ENCODE results near the gene ASPRV1. TPM values are rescaled to one million over a fixed set of nuclear protein-coding genes. Genes with fewer than 3 reads are reported as not detected.

ASPRV1 gene
- 0.22 and 0.26 TPM in 2 replicates for total RNA-seq

GRCh38 chr2:69961496-69961895 lies at the start of gene ASPRV1:
Gene ASPRV1 (minus strand): TSS chr2:69961631. CDS start chr2:69961436, 195 bp downstream.

GRCh38 chr2:69914950-69915945 lies 46.2 kb downstream of the ASPRV1 start, which contains the start of gene MXD1:
Gene MXD1 (plus strand): TSS chr2:69915109. CDS start chr2:69915331, 222 bp downstream.

Other genes starting within 250 kb of the ASPRV1 start
- gene ANXA4, start 219.5 kb downstream of the ASPRV1 start, total RNA-seq = 30.3 and 31.0 TPM in 2 replicates
- 7.6 and 8.0 TPM in 2 replicates for gene GMCL1, start 132.0 kb downstream of the ASPRV1 start, total RNA-seq
- 22.2 and 24.2 TPM in 2 replicates for gene SNRNP27, start 67.7 kb downstream of the ASPRV1 start, total RNA-seq
- 3.5 and 5.1 TPM in 2 replicates for gene MXD1, start 46.5 kb downstream of the ASPRV1 start, total RNA-seq
- gene PCBP1, start 125.8 kb upstream of the ASPRV1 start, total RNA-seq = 40.6 and 45.0 TPM in 2 replicates
- 11.2 and 15.1 TPM in 2 replicates for gene C2orf42, start 229.4 kb upstream of the ASPRV1 start, total RNA-seq

Data from dermis lymphatic vessel endothelial cell (primary cell).